HG03280 (cell line): Measurements from ENCODE around the gene UST.
"Not testable (repeated sequence)": the region's sequence is repeated elsewhere in the genome, so short reads cannot be mapped to it uniquely, and the experiment has no call there.

Source experiments
- ATAC-seq: cut with Tn5 transposase; IDR thresholded peaks from one replicate; pipeline ENCODE4 v1.9.1; 2021; ENCODE audit warnings: mild to moderate bottlenecking, moderate library complexity; ENCODE audit not compliant: unreplicated experiment

UST gene

GRCh38 chr6:149102324-149102723 lies 355.5 kb downstream of the UST start:
- no peak for ATAC-seq

GRCh38 chr6:149103950-149104349 lies 357.1 kb downstream of the UST start:
- not testable (repeated sequence) for ATAC-seq

GRCh38 chr6:149107520-149107919 lies 360.7 kb downstream of the UST start:
- no peak for ATAC-seq

- no peak for ATAC-seq
These were observed 361.4 kb downstream of the UST start for GRCh38 chr6:149108038-149108748.

GRCh38 chr6:149108749-149109100 lies 361.9 kb downstream of the UST start:
- ATAC-seq: no peak

- ATAC-seq: no peak
These were observed 362.7 kb downstream of the UST start for GRCh38 chr6:149109397-149110070.

GRCh38 chr6:149111556-149112115 lies 364.8 kb downstream of the UST start:
- no peak for ATAC-seq

- peak; percentile 45 for ATAC-seq
These were observed 366.1 kb downstream of the UST start for GRCh38 chr6:149112976-149113375.

GRCh38 chr6:149114167-149114566 lies 367.3 kb downstream of the UST start:
- ATAC-seq: no peak

GRCh38 chr6:149118737-149119653 lies 372.2 kb downstream of the UST start:
- no peak for ATAC-seq

GRCh38 chr6:149122850-149123821 lies 376.3 kb downstream of the UST start:
- ATAC-seq: no peak

GRCh38 chr6:149125309-149125708 lies 378.5 kb downstream of the UST start:
- ATAC-seq: no peak
